GM19025 (cell line): ENCODE results near the gene FLNC.

ENCODE experiments used
- ATAC-seq: cut with Tn5 transposase; IDR thresholded peaks from one replicate; pipeline ENCODE4 v1.9.1; 2021; ENCODE audit warnings: mild to moderate bottlenecking, low read depth, moderate library complexity; ENCODE audit not compliant: unreplicated experiment

The FLNC gene

GRCh38 chr7:128906766-128907559 is 76.8 kb downstream of the FLNC start:
- ATAC-seq, result no peak
